IMR-90 (cell line): ENCODE data around the gene MRS2. TPM values are rescaled to one million over a fixed set of nuclear protein-coding genes. Genes with fewer than 3 reads are reported as not detected.

Experiments
- ATAC-seq: fragments of 200-7000 bp; cut with Tn5 transposase; 2 replicates; pipeline ENCODE4 v1.9.1; 2020; ENCODE audit warnings: low read depth, mild to moderate bottlenecking, moderate library complexity
- BruUV-seq: library from RNA; stranded (reverse); fragments of 400-500 nt; replicated peaks from 2 replicates; lab custom pipeline; 2021; lab: Mats Ljungman, UMichigan
- CTCF ChIA-PET: fragments of 300-600 bp; formaldehyde crosslinking; extraction: SDS; loops from one replicate; lab custom pipeline; 2021; ENCODE audit warnings: antibody characterized with exemption; lab: Yijun Ruan, JAX
- POLR2A ChIA-PET: fragments of 300-600 bp; sonication (Branson Sonifier 250); formaldehyde crosslinking; loops from one replicate; lab custom pipeline; 2022; ENCODE audit warnings: antibody characterized with exemption; ENCODE audit not compliant: unreplicated experiment; lab: Charles Lee
- DNase-seq: peaks from one replicate; pipeline ENCODE4 v3.0.0; 2013
- H2AFZ ChIP-seq: replicated peaks from 2 replicates; pipeline ENCODE3; 2013; ENCODE audit warnings: low read length, mild to moderate bottlenecking; ENCODE audit not compliant: poor library complexity
- H2AK5ac ChIP-seq: 2 replicates; pipeline ENCODE4 v1.6.1; 2013; ENCODE audit warnings: low read depth, low read length, inconsistent platforms
- H2AK9ac ChIP-seq: replicated peaks from 2 replicates; pipeline ENCODE3; 2013; ENCODE audit warnings: mild to moderate bottlenecking, low read depth, low read length, moderate library complexity; ENCODE audit not compliant: poor library complexity
- H2BK120ac ChIP-seq: 2 replicates; pipeline ENCODE4 v1.6.1; 2013; ENCODE audit warnings: low read depth, low read length, inconsistent platforms
- H2BK15ac ChIP-seq: 3 replicates; pipeline ENCODE4 v1.6.1; 2013; ENCODE audit warnings: low read depth, low read length, inconsistent platforms
- H2BK20ac ChIP-seq: 2 replicates; pipeline ENCODE4 v1.6.1; 2013; ENCODE audit warnings: low read depth, mild to moderate bottlenecking, inconsistent platforms, low read length, moderate library complexity
- H2BK5ac ChIP-seq: 2 replicates; pipeline ENCODE4 v1.6.1; 2013; ENCODE audit warnings: mild to moderate bottlenecking, low read depth, low read length, inconsistent platforms; ENCODE audit not compliant: poor library complexity, severe bottlenecking
- H3K14ac ChIP-seq: replicated peaks from 2 replicates; pipeline ENCODE4 v1.6.1; 2013; ENCODE audit warnings: low read depth, low read length, inconsistent platforms
- H3K18ac ChIP-seq: 2 replicates; pipeline ENCODE4 v1.6.1; 2013; ENCODE audit warnings: low read depth, low read length, control low read depth
- H3K23ac ChIP-seq: 2 replicates; pipeline ENCODE4 v1.6.1; 2013; ENCODE audit warnings: low read depth, low read length, inconsistent platforms
- H3K27ac ChIP-seq: 2 replicates; pipeline ENCODE4 v1.5.1; 2013; ENCODE audit warnings: mild to moderate bottlenecking, control low read depth, low read length; ENCODE audit not compliant: insufficient read depth
- H3K27me3 ChIP-seq: 2 replicates; pipeline ENCODE4 v1.6.1; 2013; ENCODE audit warnings: low read length; ENCODE audit not compliant: control insufficient read depth, insufficient read depth
- H3K36me3 ChIP-seq: 2 replicates; pipeline ENCODE4 v1.6.1; 2013; ENCODE audit warnings: low read length, mixed read lengths; ENCODE audit not compliant: control insufficient read depth, insufficient read depth
- H3K4ac ChIP-seq: 2 replicates; pipeline ENCODE4 v1.6.1; 2013; ENCODE audit warnings: low read depth, low read length, inconsistent platforms
- H3K4me1 ChIP-seq: 2 replicates; pipeline ENCODE4 v1.6.1; 2013; ENCODE audit warnings: low read length, mixed read lengths; ENCODE audit not compliant: control insufficient read depth, insufficient read depth
- H3K4me2 ChIP-seq: 2 replicates; pipeline ENCODE4 v1.6.1; 2013; ENCODE audit warnings: low read depth, mild to moderate bottlenecking, control low read depth, low read length, moderate library complexity
- H3K4me3 ChIP-seq: 2 replicates; pipeline ENCODE4 v1.5.1; 2013; ENCODE audit warnings: low read depth, mild to moderate bottlenecking, control low read depth, low read length, moderate library complexity; ENCODE audit not compliant: insufficient read depth
- H3K56ac ChIP-seq: 2 replicates; pipeline ENCODE4 v1.6.1; 2013; ENCODE audit warnings: low read length, inconsistent platforms; ENCODE audit not compliant: insufficient read depth; ENCODE audit errors: extremely low read depth
- H3K79me1 ChIP-seq, 2 experiments: 2 replicates each; pipeline ENCODE4 v1.6.1; 2013; ENCODE audit warnings: low read length in 2 of 2, inconsistent platforms in 1 of 2, low read depth in 1 of 2
- H3K9ac ChIP-seq: 2 replicates; pipeline ENCODE4 v1.6.1; 2013; ENCODE audit warnings: low read depth, low read length, control low read depth
- H3K9me1 ChIP-seq: 2 replicates; pipeline ENCODE4 v1.6.1; 2013; ENCODE audit warnings: low read length, inconsistent platforms; ENCODE audit not compliant: insufficient read depth
- H3K9me3 ChIP-seq: 2 replicates; pipeline ENCODE4 v1.6.1; 2013; ENCODE audit warnings: low read length; ENCODE audit not compliant: control insufficient read depth, insufficient read depth
- H4K20me1 ChIP-seq: 2 replicates; pipeline ENCODE4 v1.6.1; 2013; ENCODE audit warnings: low read length, inconsistent platforms; ENCODE audit not compliant: insufficient read depth
- H4K5ac ChIP-seq: 2 replicates; pipeline ENCODE4 v1.6.1; 2013; ENCODE audit warnings: mild to moderate bottlenecking, low read depth, low read length, control low read depth
- H4K8ac ChIP-seq, 2 experiments: 2 replicates each; pipeline ENCODE4 v1.6.1; 2013; ENCODE audit warnings: low read depth in 2 of 2, low read length in 2 of 2, control low read depth in 1 of 2, inconsistent platforms in 1 of 2
- H4K91ac ChIP-seq: 2 replicates; pipeline ENCODE4 v1.6.1; 2013; ENCODE audit warnings: low read depth, low read length, inconsistent platforms; ENCODE audit not compliant: insufficient read depth
- BHLHE40 ChIP-seq: fragments of 150-350 bp; IDR thresholded peaks from 2 replicates; pipeline ENCODE4 v1.6.1; 2016; ENCODE audit warnings: mild to moderate bottlenecking, low read depth, low read length
- CEBPB ChIP-seq: IDR thresholded peaks from 2 replicates; pipeline ENCODE4 v1.6.1; 2012; ENCODE audit warnings: low read depth, low read length, improper control_type of control experiment
- CHD1 ChIP-seq: IDR thresholded peaks from 2 replicates; pipeline ENCODE4 v1.6.1; 2012; ENCODE audit warnings: low read depth, low read length, improper control_type of control experiment
- FOS ChIP-seq: fragments of 150-350 bp; IDR thresholded peaks from 2 replicates; pipeline ENCODE4 v1.6.1; 2016; ENCODE audit warnings: low read depth, low read length
- MAFK ChIP-seq: IDR thresholded peaks from 2 replicates; pipeline ENCODE4 v1.6.1; 2012; ENCODE audit warnings: low read depth, low read length, improper control_type of control experiment
- MAZ ChIP-seq: IDR thresholded peaks from 2 replicates; pipeline ENCODE4 v1.6.1; 2012; ENCODE audit warnings: low read depth, mild to moderate bottlenecking, low read length, improper control_type of control experiment, moderate library complexity, borderline replicate concordance
- NFE2L2 ChIP-seq: fragments of 150-350 bp; IDR thresholded peaks from 2 replicates; pipeline ENCODE4 v1.6.1; 2016; ENCODE audit warnings: low read depth, mild to moderate bottlenecking, low read length
- POLR2A ChIP-seq: IDR thresholded peaks from 2 replicates; pipeline ENCODE4 v1.6.1; 2012; ENCODE audit warnings: mild to moderate bottlenecking, low read depth, low read length
- RAD21 ChIP-seq: IDR thresholded peaks from 2 replicates; pipeline ENCODE4 v1.6.1; 2012; ENCODE audit warnings: low read length, improper control_type of control experiment
- SMC3 ChIP-seq: fragments of 150-350 bp; IDR thresholded peaks from 2 replicates; pipeline ENCODE4 v1.6.1; 2016; ENCODE audit warnings: low read depth, mild to moderate bottlenecking, antibody characterized with exemption, low read length, moderate library complexity
- USF2 ChIP-seq: fragments of 150-350 bp; IDR thresholded peaks from 2 replicates; pipeline ENCODE4 v1.6.1; 2017; ENCODE audit warnings: mild to moderate bottlenecking, antibody characterized with exemption, low read length, low read depth
- WGBS, 2 experiments: methylation state at CpG; one replicate each; pipeline versions ENCODE4 v1.1.5 to v1.1.7; 2013; ENCODE audit warnings: missing lambda C conversion rate in 2 of 2; ENCODE audit not compliant: insufficient read length in 1 of 2; ENCODE audit errors: extremely low coverage in 2 of 2; 5-methylcytosine and 5-hydroxymethylcytosine counted together
- dilution Hi-C: fragments of 300-500 bp; cut with HindIII; formaldehyde crosslinking; loops from one replicate; pipeline ENCODE4 v1.14.3; 2018; ENCODE audit warnings: low sequenced_read_pairs; ENCODE audit not compliant: unreplicated experiment
- in situ Hi-C: fragments of 300-500 bp; cut with MboI; formaldehyde crosslinking; loops from 3 replicates; pipeline ENCODE4 v1.14.3; 2019; ENCODE audit warnings: low sequenced_read_pairs, inconsistent platforms, mixed read lengths
- intact Hi-C: fragments of 100-400 bp; cut with micrococcal nuclease; formaldehyde crosslinking; loops from 2 replicates; pipeline ENCODE4 v1.10.0; 2022
- polyA plus RNA-seq, 3 experiments: library from polyadenylated mRNA; depleted of rRNA; stranded (reverse); fragments of >200 nt; gene quantifications; 2 replicates each; pipeline ENCODE4 v1.2.3, GENCODE V29; 2012; ENCODE audit warnings: low replicate concordance in 1 of 3
- total RNA-seq: library from RNA; depleted of rRNA; stranded (reverse); fragments of >200 nt; gene quantifications from 2 replicates; pipeline ENCODE4 v1.2.3, GENCODE V29; 2012
- TF ChIP-seq, protein P1 (sequence below): conservative IDR thresholded peaks from 2 replicates; pipeline ENCODE4 v1.5.1; 2012; ENCODE audit warnings: mild to moderate bottlenecking, low read depth, low read length, improper control_type of control experiment

Gene MRS2
- total and polyA plus RNA-seq, 2 of the 4 experiments (the other 2 are of a cell fraction) = 8.8 to 11.1 TPM

- Histone ChIP-seq H3K9ac (no peak overlapping the region), H2BK15ac (no peak overlapping the region), H2AFZ (peak overlapping the region; percentile 94), H2AK5ac (no peak overlapping the region), H3K4ac (no peak overlapping the region), H3K4me1 (peaks cover 4% of the 10 kb centered on the region; the same call in 1 of the 2 replicates), H3K18ac (no peak overlapping the region), H2AK9ac (no peak overlapping the region), H3K4me2 (peak overlapping the region; percentile 73), H4K91ac (no peak overlapping the region), H2BK20ac (no peak overlapping the region), H3K27ac (no peak overlapping the region), H3K56ac (no peak overlapping the region), H3K23ac (no peak overlapping the region; the same call in 1 of the 2 replicates), H3K79me1 (no peaks in the 10 kb centered on the region), H3K27me3 (peaks cover 18% of the 10 kb centered on the region), H4K5ac (no peak overlapping the region), H4K20me1 (no peaks in the 10 kb centered on the region), H3K36me3 (no peaks in the 10 kb centered on the region), H3K9me3 (no peaks in the 10 kb centered on the region), H4K8ac (no peak overlapping the region), H2BK5ac (no peak overlapping the region), H3K14ac (no peak overlapping the region), H2BK120ac (no peak overlapping the region), H3K9me1 (no peaks in the 10 kb centered on the region), H3K4me3 (peak overlapping the region; percentile 43)
- POLR2A ChIA-PET = no interaction called here
- ATAC-seq (peak; percentile 90), DNase-seq (peak; percentile 65)
- intact Hi-C loops = loop anchor here (1.0 kb wide), 1 partner anchor 26 kb away; no protein-coding TSS in a partner anchor
- dilution Hi-C loops = no loop called here
- BruUV-seq = no TSS peak
- WGBS, 2 experiments = 6% methylated on average over 23 of the region's 55 CpGs; no CpG with 5 or more reads in 1 of the 2 experiments
- in situ Hi-C loops = no loop called here
- TF ChIP-seq RAD21 (peak; percentile 23; the same call in 1 of the 2 replicates), BHLHE40 (peak; percentile 91), MAZ (peak; percentile 49; the same call in 1 of the 2 replicates), USF2 (peak; percentile 77), NFE2L2 (no peak), MAFK (no peak), CEBPB (no peak), FOS (no peak), CHD1 (no peak), POLR2A (no peak), SMC3 (0 out of 2 replicates have a peak, but pooled peaks have one; percentile 4)
- TF ChIP-seq, protein P1, sequence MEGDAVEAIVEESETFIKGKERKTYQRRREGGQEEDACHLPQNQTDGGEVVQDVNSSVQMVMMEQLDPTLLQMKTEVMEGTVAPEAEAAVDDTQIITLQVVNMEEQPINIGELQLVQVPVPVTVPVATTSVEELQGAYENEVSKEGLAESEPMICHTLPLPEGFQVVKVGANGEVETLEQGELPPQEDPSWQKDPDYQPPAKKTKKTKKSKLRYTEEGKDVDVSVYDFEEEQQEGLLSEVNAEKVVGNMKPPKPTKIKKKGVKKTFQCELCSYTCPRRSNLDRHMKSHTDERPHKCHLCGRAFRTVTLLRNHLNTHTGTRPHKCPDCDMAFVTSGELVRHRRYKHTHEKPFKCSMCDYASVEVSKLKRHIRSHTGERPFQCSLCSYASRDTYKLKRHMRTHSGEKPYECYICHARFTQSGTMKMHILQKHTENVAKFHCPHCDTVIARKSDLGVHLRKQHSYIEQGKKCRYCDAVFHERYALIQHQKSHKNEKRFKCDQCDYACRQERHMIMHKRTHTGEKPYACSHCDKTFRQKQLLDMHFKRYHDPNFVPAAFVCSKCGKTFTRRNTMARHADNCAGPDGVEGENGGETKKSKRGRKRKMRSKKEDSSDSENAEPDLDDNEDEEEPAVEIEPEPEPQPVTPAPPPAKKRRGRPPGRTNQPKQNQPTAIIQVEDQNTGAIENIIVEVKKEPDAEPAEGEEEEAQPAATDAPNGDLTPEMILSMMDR = peak; percentile 65
- CTCF ChIA-PET = interaction anchor here (0.9 to 1.2 kb wide), 3 partner anchors 29 to 76 kb away, joined by 3 to 5 read pairs (median 4); no protein-coding TSS in a partner anchor
These were observed 42.9 kb upstream of the MRS2 start for GRCh38 chr6:24359640-24360454.
